Heart left ventricle (tissue), 13 donors: ENCODE measurements around the gene DCHS2.

ENCODE experiments used
- POLR2A ChIP-seq, 2 donors: fragments of 450-650 bp; IDR thresholded peaks; one replicate each; pipeline ENCODE4 v1.6.1; 2017; ENCODE audit warnings: antibody characterized with exemption in 2 of 2, mild to moderate bottlenecking in 2 of 2, moderate library complexity in 2 of 2
- TF ChIP-seq, protein P1 (sequence below), 12 donors: fragments of 200-600 bp; sonication (generic) in 4 of 12; IDR thresholded peaks; one replicate each; pipeline versions ENCODE4 v1.5.0 to v1.8.0; 2018 to 2022; ENCODE audit warnings: antibody characterized with exemption in 12 of 12, mild to moderate bottlenecking in 5 of 12
- donor health status: ischemic (EF 13 %, LVEDD 7.1; RV severe dilation, severe dysfunction).
- donor health status: DM: no; HTN: yes; CAD: no.
- donor health status: DM: no; HTN: no; CAD: no.
- donor health status: ischemic (EF 25% LVEDD 6.9; RV normal size, moderate dysfunction).
- donor health status: ischemic (EF 25% LVEDD 5.7; RV mildly dilated, moderate dysfunction).
- donor health status: ischemic (EF 35%, LVEDD 5.7; RV mildly dilated, moderate dysfunction).
- donor health status: nonischemic (EF 11% LVEDD 7.7; RV severe dilation, severe dysfunction).
- donor health status: DM: yes; HTN: yes; CAD: no.
- donor health status: PGD.
- donor health status: ischemic (EF 29% LVEDD 5.4; RV normal size, mild dysfunction).
- donor health status: nonischemic (EF 23%, LVEDD 6.1; RV moderate dilation, normal function).

GRCh38 chr4:154293427-154293826 lies 198.2 kb downstream of the DCHS2 start:
- TF ChIP-seq, protein P1, sequence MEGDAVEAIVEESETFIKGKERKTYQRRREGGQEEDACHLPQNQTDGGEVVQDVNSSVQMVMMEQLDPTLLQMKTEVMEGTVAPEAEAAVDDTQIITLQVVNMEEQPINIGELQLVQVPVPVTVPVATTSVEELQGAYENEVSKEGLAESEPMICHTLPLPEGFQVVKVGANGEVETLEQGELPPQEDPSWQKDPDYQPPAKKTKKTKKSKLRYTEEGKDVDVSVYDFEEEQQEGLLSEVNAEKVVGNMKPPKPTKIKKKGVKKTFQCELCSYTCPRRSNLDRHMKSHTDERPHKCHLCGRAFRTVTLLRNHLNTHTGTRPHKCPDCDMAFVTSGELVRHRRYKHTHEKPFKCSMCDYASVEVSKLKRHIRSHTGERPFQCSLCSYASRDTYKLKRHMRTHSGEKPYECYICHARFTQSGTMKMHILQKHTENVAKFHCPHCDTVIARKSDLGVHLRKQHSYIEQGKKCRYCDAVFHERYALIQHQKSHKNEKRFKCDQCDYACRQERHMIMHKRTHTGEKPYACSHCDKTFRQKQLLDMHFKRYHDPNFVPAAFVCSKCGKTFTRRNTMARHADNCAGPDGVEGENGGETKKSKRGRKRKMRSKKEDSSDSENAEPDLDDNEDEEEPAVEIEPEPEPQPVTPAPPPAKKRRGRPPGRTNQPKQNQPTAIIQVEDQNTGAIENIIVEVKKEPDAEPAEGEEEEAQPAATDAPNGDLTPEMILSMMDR (IDR thresholded peaks at IDR 0.05) = no peak
- TF ChIP-seq POLR2A (IDR thresholded peaks at IDR 0.05) = no peak
